Right lobe of liver (tissue), 6 donors: ENCODE data around the gene MAN2B2. TPM values are rescaled to one million over a fixed set of nuclear protein-coding genes. Genes with fewer than 3 reads are reported as not detected.

Experiments
- ATAC-seq, 4 donors: fragments of 200-7000 bp; cut with Tn5 transposase; one replicate each; pipeline ENCODE4 v1.9.1; 2020; ENCODE audit warnings: mild to moderate bottlenecking in 4 of 4, moderate library complexity in 4 of 4
- DNase-seq, 3 donors: peaks; one replicate each; pipeline ENCODE4 v3.0.0-alpha.2; 2020
- H3K27ac ChIP-seq, 3 donors: fragments of 200-600 bp; one replicate each; pipeline ENCODE4 v1.8.0; 2022
- H3K27me3 ChIP-seq, 2 donors: fragments of 200-600 bp; one replicate each; pipeline ENCODE4 v1.8.0; 2022
- H3K36me3 ChIP-seq, 4 donors: fragments of 200-600 bp; sonication (generic) in 1 of 4; one replicate each; pipeline versions ENCODE4 v1.5.1 to v1.8.0; 2017 to 2022; ENCODE audit warnings: control low read depth in 1 of 4
- H3K4me1 ChIP-seq, 4 donors: fragments of 200-600 bp; sonication (generic) in 1 of 4; one replicate each; pipeline versions ENCODE4 v1.5.1 to v1.8.0; 2017 to 2022; ENCODE audit warnings: control low read depth in 1 of 4
- H3K4me3 ChIP-seq, 3 donors: fragments of 200-600 bp; one replicate each; pipeline ENCODE4 v1.8.0; 2022
- H3K9me3 ChIP-seq, 4 donors: fragments of 200-600 bp; sonication (generic) in 1 of 4; one replicate each; pipeline versions ENCODE4 v1.5.1 to v1.8.0; 2017 to 2022; ENCODE audit warnings: control low read depth in 1 of 4
- CTCF ChIP-seq, 4 donors: fragments of 200-600 bp in 3 of 4; fragments of 450-650 bp in 1 of 4; IDR thresholded peaks; one replicate each; pipeline versions ENCODE4 v1.5.1 to v1.8.0; 2016 to 2022; ENCODE audit warnings: antibody characterized with exemption in 4 of 4, mild to moderate bottlenecking in 2 of 4
- POLR2A ChIP-seq: fragments of 450-650 bp; IDR thresholded peaks from one replicate; pipeline ENCODE4 v1.6.1; 2017; ENCODE audit warnings: antibody characterized with exemption, mild to moderate bottlenecking
- WGBS: methylation state at CpG from one replicate; pipeline ENCODE4 v1.1.6; 2018; ENCODE audit warnings: low coverage, low lambda C conversion rate; ENCODE audit not compliant: insufficient coverage; ENCODE audit errors: missing lambda C conversion rate; 5-methylcytosine and 5-hydroxymethylcytosine counted together
- intact Hi-C, 2 donors: fragments of 100-400 bp; cut with DNase I; formaldehyde crosslinking; loops; one replicate each; pipeline versions ENCODE4 v1.11.2 to v1.14.1; 2022
- total RNA-seq, 6 experiments: library from RNA; depleted of rRNA in 2 of 6; stranded (reverse); fragments of >200 nt in 2 of 6; fragmentation: NEBNext Ultra II Directional in 3 of 6; extraction: Animal tissue kit (Norgen Biotek cat#: 25700) in 3 of 6; gene quantifications; one replicate each; pipeline versions ENCODE4 v1.1.0 to v1.2.4, GENCODE V29; 2016 to 2023
- donor health status: DM: no; HTN: yes; CAD: no.
- donor health status: DM: no; HTN: no; CAD: no.
- donor health status: DM: no; HTN: no; CAD: no.
- donor health status: DM: no; HTN: yes; CAD: no.
- donor health status: DM: no; HTN: yes; CAD: no.

Gene MAN2B2
- total RNA-seq, 6 experiments from 2014 or later = 22.3 to 34.1 (median 27.5) TPM

GRCh38 chr4:6591781-6592180, 16.8 kb downstream of the MAN2B2 start:
- peaks cover 0 to 7% (median 0%) of the 10 kb centered on the region in 4 donors for H3K36me3 ChIP-seq
- WGBS = 60% methylated on average over 1 of the region's 9 CpGs
- TF ChIP-seq POLR2A = no peak
- TF ChIP-seq CTCF (IDR thresholded peaks at IDR 0.05) = no peak
- no peaks in the 10 kb centered on the region for H3K4me1 ChIP-seq
- no peak for DNase-seq
- no peak for ATAC-seq
- no peak overlapping the region for H3K27ac ChIP-seq
- H3K4me3 ChIP-seq = no peak overlapping the region
- H3K9me3 ChIP-seq = no peaks in the 10 kb centered on the region
- no peaks in the 10 kb centered on the region for H3K27me3 ChIP-seq
- intact Hi-C loops = no loop called here

GRCh38 chr4:6592804-6593563, 18.0 kb downstream of the MAN2B2 start:
- Histone ChIP-seq H3K9me3 (no peaks in the 10 kb centered on the region), H3K4me3 (no peak overlapping the region), H3K4me1 (no peaks in the 10 kb centered on the region), H3K36me3 (peaks cover 0 to 16% (median 0%) of the 10 kb centered on the region in 4 donors), H3K27me3 (no peaks in the 10 kb centered on the region), H3K27ac (no peak overlapping the region)
- DNase-seq (no peak), ATAC-seq (no peak)
- intact Hi-C loops = no loop called here
- TF ChIP-seq POLR2A = no peak
- TF ChIP-seq CTCF (IDR thresholded peaks at IDR 0.05) = no peak
- 93% methylated on average over 8 of the region's 16 CpGs for WGBS

- H3K4me1 ChIP-seq = no peaks in the 10 kb centered on the region
- DNase-seq (no peak), ATAC-seq (no peak)
- 98% methylated on average over 10 of the region's 22 CpGs for WGBS
- intact Hi-C loops = no loop called here
- H3K36me3 ChIP-seq = peaks cover 0 to 12% (median 0%) of the 10 kb centered on the region in 4 donors
- no peak overlapping the region for H3K4me3 ChIP-seq
- H3K9me3 ChIP-seq = no peaks in the 10 kb centered on the region
- TF ChIP-seq CTCF (IDR thresholded peaks at IDR 0.05) (no peak), POLR2A (no peak)
- H3K27me3 ChIP-seq = no peaks in the 10 kb centered on the region
- H3K27ac ChIP-seq = no peak overlapping the region
These were observed 19.4 kb downstream of the MAN2B2 start for GRCh38 chr4:6594341-6594740.

- Histone ChIP-seq H3K4me3 (no peak overlapping the region), H3K4me1 (no peaks in the 10 kb centered on the region), H3K9me3 (no peaks in the 10 kb centered on the region), H3K27ac (no peak overlapping the region), H3K36me3 (peaks cover 0 to 12% (median 1%) of the 10 kb centered on the region in 4 donors), H3K27me3 (no peaks in the 10 kb centered on the region)
- WGBS = 72% methylated on average over 2 of the region's 7 CpGs
- TF ChIP-seq CTCF (IDR thresholded peaks at IDR 0.05) (no peak), POLR2A (no peak)
- intact Hi-C loops = no loop called here
- DNase-seq = no peak
- ATAC-seq = no peak
These were observed 19.9 kb downstream of the MAN2B2 start for GRCh38 chr4:6594826-6595355.
